Neural cell (in vitro differentiated cells): ENCODE results near the gene PTBP2.

Experiments used
- EZH2 ChIP-seq: fragments of 200-600, 300-800 bp; shearing (Covaris generic), sonication (generic); IDR thresholded peaks from 2 replicates; pipeline ENCODE4 v1.6.1; 2014; ENCODE audit warnings: antibody characterized with exemption, low read length, borderline replicate concordance, mild to moderate bottlenecking; ENCODE audit not compliant: insufficient read depth, poor library complexity, severe bottlenecking
- MXI1 ChIP-seq: fragments of 450-650 bp; conservative IDR thresholded peaks from 2 replicates; pipeline ENCODE4 v1.6.1; 2014; ENCODE audit warnings: antibody characterized with exemption, mild to moderate bottlenecking; ENCODE audit not compliant: poor library complexity, severe bottlenecking
- POLR2AphosphoS5 ChIP-seq: IDR thresholded peaks from 2 replicates; pipeline ENCODE4 v1.6.1; 2012
- RAD21 ChIP-seq: fragments of 450-650 bp; conservative IDR thresholded peaks from 2 replicates; pipeline ENCODE4 v1.6.1; 2014; ENCODE audit warnings: antibody characterized with exemption, mild to moderate bottlenecking, moderate library complexity
- SMC3 ChIP-seq: fragments of 450-650 bp; conservative IDR thresholded peaks from 2 replicates; pipeline ENCODE4 v1.6.1; 2014; ENCODE audit warnings: antibody characterized with exemption, mild to moderate bottlenecking, moderate library complexity; ENCODE audit not compliant: poor library complexity
- TF ChIP-seq, protein P1 (sequence below): fragments of 450-650 bp; IDR thresholded peaks from 2 replicates; pipeline ENCODE4 v1.5.1; 2014; ENCODE audit warnings: antibody characterized with exemption, mild to moderate bottlenecking, moderate library complexity; ENCODE audit not compliant: poor library complexity, severe bottlenecking

DNA sequence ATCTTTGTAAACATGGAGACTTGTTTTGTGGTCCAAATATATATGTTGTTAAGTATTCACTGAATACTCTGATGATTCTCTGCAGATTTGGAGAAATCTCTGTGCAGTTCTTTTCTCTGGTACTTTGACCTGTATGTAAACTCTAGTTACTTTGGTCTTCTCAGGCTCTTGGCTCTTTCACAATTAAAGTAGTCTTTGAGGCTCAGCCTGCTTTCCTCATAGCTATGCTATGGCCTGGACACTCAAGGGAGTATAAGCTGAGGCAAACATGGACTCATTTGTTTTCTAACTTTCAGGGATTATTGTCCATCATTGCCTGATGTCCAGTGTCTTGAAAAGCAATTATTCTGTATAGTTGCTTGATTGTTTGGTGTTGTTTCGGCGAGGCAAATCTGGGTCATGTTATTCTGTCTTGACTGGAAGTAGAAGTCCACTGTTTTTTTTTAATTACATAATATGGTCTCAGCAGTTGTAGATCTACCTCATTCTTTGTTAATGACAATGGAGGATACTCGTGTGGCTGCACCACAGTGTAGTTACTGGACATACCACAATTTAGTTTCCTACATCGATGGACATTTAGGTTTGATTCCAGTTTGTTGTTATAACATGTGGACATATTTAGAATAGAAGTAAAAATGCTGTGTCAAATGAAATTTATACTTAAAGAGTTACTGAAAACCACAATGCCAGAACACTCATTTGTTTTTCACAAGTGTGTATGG is 9.2 kb downstream of the PTBP2 start:
- TF ChIP-seq EZH2 (no peak), POLR2AphosphoS5 (no peak), MXI1 (no peak), RAD21 (no peak), SMC3 (no peak)
- TF ChIP-seq, protein P1, sequence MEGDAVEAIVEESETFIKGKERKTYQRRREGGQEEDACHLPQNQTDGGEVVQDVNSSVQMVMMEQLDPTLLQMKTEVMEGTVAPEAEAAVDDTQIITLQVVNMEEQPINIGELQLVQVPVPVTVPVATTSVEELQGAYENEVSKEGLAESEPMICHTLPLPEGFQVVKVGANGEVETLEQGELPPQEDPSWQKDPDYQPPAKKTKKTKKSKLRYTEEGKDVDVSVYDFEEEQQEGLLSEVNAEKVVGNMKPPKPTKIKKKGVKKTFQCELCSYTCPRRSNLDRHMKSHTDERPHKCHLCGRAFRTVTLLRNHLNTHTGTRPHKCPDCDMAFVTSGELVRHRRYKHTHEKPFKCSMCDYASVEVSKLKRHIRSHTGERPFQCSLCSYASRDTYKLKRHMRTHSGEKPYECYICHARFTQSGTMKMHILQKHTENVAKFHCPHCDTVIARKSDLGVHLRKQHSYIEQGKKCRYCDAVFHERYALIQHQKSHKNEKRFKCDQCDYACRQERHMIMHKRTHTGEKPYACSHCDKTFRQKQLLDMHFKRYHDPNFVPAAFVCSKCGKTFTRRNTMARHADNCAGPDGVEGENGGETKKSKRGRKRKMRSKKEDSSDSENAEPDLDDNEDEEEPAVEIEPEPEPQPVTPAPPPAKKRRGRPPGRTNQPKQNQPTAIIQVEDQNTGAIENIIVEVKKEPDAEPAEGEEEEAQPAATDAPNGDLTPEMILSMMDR = no peak
